GM12865 (cell line): ENCODE data around the gene ZNF598.

Experiments used
- DNase-seq: peaks from one replicate; pipeline ENCODE4 v3.0.0; 2010; ENCODE audit warnings: low read depth
- H3K4me3 ChIP-seq: 2 replicates; pipeline ENCODE4 v1.5.1; 2011; ENCODE audit warnings: mild to moderate bottlenecking, low read depth, low read length, control low read depth
- TF ChIP-seq, protein P1 (sequence below): IDR thresholded peaks from 2 replicates; pipeline ENCODE4 v1.5.1; 2011; ENCODE audit warnings: low read length, control low read depth, low read depth, inconsistent platforms; ENCODE audit not compliant: insufficient read depth; ENCODE audit errors: missing control alignments

Gene ZNF598

GRCh38 chr16:2009791-2010510, at the start of gene ZNF598:
Gene ZNF598, minus strand, starts transcription at chr16:2009821.
- TF ChIP-seq, protein P1, sequence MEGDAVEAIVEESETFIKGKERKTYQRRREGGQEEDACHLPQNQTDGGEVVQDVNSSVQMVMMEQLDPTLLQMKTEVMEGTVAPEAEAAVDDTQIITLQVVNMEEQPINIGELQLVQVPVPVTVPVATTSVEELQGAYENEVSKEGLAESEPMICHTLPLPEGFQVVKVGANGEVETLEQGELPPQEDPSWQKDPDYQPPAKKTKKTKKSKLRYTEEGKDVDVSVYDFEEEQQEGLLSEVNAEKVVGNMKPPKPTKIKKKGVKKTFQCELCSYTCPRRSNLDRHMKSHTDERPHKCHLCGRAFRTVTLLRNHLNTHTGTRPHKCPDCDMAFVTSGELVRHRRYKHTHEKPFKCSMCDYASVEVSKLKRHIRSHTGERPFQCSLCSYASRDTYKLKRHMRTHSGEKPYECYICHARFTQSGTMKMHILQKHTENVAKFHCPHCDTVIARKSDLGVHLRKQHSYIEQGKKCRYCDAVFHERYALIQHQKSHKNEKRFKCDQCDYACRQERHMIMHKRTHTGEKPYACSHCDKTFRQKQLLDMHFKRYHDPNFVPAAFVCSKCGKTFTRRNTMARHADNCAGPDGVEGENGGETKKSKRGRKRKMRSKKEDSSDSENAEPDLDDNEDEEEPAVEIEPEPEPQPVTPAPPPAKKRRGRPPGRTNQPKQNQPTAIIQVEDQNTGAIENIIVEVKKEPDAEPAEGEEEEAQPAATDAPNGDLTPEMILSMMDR: no peak
- DNase-seq: peak; percentile 91
- peak within 1 kb of the TSS; percentile 91 for H3K4me3 ChIP-seq

DNA sequence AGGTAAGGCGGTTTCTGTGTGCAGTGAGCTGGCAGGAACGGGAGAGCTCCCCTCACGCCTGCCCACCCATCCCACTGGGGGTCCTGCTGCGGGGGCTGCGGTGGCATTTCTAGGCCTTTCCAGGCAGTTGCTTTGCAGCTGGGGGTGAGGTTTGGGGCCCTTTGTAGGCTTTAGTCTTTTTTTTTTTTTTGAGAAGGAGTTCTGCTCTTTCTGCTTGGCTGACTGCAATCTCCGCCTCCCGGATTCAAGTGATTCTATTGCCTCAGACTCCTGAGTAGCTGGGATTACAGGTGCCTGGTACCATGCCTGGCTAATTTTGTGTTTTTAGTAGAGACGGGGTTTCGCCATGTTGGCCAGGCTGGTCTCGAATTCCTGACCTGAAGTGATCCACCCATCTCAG, 49.3 kb upstream of the ZNF598 start:
- H3K4me3 ChIP-seq: no peak overlapping the region
- DNase-seq: no peak
- TF ChIP-seq, protein P1: no peak

DNA sequence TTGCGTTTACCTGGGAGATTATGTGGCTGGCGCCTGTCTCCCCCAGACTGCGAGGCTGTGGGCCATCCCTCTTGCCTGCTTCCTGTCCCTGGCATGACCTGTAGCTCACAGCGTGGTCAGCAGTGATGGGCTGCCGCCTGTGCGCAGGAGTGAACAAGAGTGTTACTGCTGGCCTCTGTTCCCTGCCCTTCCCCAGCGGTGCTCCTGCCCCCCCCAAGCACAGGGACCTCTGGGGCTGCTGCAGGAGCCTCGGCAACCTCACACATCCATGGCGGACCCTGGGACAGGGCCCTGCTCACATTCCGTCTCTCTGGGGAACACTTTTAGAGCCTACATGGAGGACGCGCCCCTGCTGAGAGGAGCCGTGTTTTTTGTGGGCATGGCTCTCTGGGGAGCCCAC, 48.8 kb upstream of the ZNF598 start:
- H3K4me3 ChIP-seq: no peak overlapping the region
- no peak for DNase-seq

DNA sequence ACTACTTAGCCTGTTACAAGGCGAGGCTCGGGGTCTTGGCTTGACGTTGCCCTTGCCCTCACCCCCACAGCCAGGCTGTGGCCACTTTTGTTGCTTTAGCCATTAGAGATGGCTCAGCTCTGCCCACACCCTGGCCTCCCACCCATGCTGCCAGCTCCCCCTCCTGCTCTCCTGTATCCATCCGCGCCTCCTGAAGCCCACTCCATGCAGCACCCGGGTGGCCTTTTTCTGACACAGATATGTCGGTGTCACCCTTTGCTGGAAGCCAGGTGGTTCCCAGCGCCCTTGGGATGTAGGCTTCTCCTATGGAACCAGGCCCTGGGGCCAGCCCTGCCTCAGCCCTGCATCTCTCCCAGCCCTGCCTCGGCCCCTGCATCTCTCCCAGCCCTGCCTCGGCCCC, 47.8 kb upstream of the ZNF598 start:
- DNase-seq: no peak
- TF ChIP-seq, protein P1: no peak
- no peak overlapping the region for H3K4me3 ChIP-seq

More for the DNA sequence above, 48.8 kb upstream of the ZNF598 start:
- TF ChIP-seq, protein P1: no peak

DNA sequence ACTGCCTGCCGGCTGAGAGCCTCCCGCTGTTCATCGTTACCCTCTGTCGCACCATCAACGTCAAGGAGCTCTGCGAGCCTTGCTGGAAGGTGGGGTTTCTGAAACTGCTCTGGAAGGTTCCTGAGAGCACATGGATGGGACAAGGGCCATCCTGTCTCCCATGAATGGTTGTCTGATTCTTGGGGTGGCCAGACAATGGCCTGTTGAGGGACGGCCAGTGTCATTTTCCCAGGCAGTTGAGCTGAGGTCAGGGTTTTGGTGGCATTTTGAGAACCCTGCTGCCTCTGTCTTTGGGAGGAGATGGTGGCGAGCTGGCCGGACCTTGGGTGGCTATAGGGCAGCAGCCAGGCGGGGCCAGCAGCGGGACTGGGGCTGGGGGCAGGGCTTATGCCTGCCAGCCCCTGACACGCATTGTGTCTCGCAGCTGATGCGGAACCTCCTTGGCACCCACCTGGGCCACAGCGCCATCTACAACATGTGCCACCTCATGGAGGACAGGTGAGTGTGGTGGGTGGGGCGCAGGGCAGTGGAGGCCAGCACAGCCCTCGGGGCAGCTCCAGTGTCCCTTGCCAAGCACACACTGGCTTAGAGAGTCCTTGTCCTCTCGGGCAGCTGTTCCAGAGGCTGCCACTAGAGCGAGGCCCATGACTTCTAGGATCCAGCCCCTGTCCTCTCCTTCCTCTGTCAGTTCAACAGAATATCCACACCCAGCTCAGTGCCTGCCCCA, 47.2 kb upstream of the ZNF598 start:
- DNase-seq: no peak
- H3K4me3 ChIP-seq: no peak overlapping the region
- TF ChIP-seq, protein P1: no peak

DNA sequence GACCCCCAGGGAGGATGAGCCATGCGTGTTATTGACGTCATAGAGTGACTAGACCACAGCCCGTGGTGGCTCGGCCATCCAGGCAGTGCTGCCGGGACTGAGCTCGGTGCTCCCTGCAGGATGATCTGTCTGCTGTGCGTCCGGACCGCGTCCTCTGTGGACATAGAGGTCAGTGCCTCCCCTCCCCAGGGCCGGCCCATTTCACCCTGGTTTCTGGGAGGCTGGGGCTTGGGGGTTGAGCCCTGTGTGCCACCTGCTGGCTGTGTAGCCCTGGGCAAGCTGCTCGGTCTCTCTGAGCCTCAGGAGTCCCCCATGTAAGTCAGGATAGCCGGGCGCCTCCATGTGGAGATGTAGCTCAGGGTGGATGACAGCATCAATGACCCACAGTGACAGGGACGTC, 46.5 kb upstream of the ZNF598 start:
- TF ChIP-seq, protein P1: no peak
- DNase-seq: peak; percentile 16
- no peak overlapping the region for H3K4me3 ChIP-seq
